NCI-H1417 (cell line): Measurements from ENCODE around the gene TNRC6C.
"Not testable (repeated sequence)": the region's sequence is repeated elsewhere in the genome, so short reads cannot be mapped to it uniquely, and the experiment has no call there.

Source experiments
- DNase-seq, 3 experiments: peaks; one replicate each; lab custom pipeline; 2025; lab: John Stamatoyannopoulos, UW

Gene TNRC6C

DNA sequence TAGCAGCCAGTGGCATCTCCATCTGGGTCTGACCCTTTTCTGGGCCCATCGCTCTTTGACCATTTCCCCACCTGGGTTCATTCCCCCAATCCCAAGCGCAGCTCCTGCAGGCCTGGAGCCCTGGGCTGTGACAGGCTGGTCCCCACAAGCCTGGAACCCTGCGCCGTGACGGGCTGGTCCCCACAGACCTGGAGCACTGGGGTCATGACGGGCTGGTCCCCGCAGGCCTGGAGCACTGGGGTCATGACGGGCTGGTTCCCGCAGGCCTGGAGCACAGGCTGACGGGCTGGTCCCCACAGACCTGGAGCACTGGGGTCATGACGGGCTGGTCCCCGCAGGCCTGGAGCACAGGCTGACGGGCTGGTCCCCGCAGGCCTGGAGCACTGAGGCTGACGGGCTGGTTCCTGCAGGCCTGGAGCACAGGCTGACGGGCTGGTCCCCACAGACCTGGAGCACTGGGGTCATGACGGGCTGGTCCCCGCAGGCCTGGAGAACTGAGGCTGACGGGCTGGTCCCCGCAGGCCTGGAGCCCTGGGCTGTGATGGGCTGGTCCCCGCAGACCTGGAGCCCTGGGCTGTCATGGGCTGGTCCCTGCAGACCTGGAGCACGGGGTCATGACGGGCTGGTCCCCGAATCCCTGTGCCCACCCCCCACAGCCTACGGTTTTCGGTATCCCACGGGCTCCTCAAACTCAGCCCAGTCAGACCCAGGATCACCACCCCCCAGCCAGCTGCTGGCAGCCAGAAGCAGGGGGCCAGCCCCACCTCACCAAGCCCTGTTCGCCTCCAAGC, 153.4 kb downstream of the TNRC6C start:
- no peak for DNase-seq

DNA sequence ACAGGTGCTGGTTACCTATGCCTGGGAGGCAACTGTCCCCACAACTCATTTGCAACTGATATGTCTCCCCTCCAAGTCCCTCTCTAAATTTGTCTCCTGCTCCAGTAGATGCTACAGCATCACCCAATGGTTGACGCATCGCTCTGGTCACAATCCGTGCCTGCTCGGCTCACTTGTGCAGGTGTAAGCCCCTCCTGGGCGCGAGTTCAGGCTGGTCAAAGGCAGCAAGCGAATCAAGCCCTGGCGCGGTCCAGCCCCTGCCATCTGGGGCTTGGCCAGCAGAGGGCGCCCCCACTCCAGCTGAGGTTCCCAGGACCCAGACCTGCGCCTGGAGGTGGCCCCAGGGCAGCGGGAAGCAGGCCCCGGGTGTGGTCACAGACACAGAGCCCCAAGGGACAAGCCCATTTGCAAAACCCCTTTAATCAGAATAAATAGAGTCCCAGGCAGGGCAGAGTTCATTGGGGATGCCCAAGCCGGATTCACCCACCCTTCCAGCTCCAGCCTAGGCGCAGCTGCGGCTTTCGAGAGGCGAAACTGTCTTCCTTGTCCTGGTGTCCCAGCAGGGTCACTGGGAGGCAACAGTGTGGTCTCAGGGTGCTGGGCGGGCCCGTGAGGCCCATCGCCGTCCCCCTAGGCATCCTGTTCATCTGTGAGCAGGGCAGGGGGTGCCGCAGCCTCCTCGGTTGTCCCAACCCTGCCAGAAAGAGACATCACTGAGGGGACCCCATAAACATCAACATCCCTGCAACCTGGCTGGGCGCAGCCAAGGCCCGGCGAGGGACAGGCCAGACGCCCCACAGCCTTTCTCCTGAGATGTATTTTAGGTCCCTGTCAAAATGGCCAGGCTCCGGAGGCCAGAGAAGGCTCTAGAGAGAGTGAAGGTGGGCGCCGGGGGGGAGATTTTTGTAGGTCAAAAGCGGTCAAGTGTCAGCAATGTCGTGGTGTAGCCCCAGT, 154.3 kb downstream of the TNRC6C start:
- DNase-seq, result peak; percentile 42 to 66 (median 55)

DNA sequence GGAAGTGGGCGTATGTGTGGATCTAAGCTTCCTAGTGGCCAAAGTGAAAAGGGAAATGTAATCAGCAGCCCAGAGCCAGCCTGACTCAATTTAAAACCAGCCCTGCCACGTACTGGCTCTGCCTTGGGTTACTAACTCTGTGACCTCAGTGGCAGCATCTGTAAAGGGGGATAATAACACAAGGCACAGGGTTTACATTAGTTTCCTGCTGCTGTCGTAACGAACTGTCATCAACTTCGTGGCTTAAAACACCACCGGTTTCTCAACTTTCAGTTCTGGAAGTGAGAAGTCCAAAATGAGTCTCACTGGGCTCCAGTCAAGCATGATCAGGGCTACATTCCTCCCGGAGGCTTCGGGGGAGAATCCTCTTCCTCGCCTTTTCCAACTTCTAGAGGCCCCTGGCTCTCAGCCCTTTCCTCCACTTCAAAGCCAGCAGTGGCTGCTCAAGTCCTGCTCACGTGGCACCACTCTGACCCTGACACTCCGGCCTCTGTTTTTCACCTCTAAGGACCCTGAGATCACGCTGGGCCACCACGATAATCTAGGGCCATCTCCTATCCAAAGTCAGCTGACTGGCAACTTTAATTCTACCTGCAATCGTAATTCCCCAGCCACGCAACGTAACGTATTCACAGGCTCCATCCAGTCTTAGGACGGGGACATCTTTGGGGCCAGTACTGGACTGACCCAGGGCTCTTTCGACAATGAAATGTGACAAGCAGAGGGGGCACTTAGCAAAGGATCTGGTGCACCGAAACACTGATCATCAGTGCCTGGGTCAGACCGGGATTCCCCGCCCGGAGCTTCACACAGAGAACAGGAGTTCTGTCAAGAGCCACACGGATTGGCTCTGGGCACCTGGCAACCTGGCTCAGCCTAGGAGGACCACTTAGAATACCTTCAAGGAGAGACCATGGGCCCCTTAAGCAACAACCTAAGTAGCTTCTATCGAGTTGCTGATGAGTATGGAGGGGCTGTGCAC, 155.6 kb downstream of the TNRC6C start:
- DNase-seq, result no peak

DNA sequence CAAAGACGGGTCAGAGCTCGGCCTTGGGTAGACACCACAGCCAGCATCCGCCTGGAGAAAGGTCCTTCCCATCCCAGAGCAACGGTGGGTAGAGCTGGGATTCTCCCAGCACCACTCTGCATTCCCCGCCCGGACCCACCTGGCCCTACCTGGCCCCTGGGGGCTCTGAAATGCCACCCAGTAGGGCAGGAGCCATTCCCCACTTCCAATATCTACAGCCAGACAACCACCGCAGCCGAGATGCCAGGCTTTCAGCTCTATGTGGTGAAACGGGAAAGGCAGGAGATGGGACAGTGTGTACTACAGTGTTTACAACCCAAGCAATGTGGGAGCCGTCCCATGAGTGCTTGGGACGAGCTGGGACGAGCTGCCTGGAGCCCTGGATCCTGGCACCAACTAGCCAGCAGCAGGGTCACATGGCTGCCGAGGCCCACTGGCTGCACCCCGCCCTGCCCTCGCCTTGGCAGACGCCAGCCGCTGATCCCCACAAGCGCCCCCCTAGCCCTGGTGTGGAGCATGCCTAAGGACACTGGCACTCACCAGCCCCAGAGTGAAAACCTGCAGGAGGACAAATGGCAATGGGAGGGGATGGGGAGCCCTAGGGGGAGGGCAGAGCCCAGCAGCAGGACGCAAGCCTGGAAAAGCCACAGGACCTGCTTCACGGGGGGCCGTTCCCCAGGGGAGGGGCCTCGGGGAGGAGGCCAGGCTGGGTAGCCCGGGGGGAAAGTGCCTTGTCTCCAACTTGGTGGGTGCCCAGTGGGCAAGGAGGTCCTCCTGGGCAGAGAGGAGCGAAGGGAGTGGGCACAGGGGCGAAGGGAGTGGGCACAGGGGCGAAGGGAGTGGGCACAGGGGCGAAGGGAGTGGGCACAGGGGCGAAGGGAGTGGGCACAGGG, 156.6 kb downstream of the TNRC6C start:
- DNase-seq, result no peak

DNA sequence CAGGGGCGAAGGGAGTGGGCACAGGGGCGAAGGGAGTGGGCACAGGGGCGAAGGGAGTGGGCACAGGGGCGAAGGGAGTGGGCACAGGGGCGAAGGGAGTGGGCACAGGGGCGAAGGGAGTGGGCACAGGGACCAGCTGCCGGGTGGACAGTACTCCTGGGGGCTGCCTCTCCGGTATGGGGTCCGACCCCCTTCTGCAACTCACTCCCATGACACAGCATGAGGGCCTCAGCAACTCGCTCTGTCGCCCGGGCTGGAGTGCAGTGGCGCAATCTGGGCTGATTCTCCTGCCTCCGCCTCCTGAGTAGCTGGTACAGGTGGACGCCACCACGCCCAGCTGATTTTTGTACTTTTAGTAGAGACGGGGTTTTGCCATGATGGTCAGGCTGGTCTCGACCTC, 157.3 kb downstream of the TNRC6C start:
- not testable (repeated sequence) for DNase-seq

DNA sequence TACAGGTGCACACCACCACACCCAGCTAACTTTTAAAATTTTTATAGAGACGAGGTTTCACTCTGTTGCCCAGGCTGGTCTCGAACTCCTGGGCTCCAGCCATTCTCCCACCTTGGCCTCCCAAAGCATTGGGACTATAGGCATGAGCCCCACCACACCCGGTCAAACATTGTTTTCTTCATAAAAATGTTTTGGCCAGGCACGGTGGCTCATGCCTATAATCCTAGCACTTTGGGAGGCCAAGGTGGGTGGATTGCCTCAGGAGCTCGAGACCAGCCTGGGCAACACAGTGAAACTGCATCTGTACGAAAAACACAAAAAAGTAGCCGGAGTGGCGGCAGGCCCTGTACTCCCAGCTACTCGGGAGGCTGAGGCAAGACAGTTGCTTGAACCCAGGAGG, 157.9 kb downstream of the TNRC6C start:
- no peak for DNase-seq

DNA sequence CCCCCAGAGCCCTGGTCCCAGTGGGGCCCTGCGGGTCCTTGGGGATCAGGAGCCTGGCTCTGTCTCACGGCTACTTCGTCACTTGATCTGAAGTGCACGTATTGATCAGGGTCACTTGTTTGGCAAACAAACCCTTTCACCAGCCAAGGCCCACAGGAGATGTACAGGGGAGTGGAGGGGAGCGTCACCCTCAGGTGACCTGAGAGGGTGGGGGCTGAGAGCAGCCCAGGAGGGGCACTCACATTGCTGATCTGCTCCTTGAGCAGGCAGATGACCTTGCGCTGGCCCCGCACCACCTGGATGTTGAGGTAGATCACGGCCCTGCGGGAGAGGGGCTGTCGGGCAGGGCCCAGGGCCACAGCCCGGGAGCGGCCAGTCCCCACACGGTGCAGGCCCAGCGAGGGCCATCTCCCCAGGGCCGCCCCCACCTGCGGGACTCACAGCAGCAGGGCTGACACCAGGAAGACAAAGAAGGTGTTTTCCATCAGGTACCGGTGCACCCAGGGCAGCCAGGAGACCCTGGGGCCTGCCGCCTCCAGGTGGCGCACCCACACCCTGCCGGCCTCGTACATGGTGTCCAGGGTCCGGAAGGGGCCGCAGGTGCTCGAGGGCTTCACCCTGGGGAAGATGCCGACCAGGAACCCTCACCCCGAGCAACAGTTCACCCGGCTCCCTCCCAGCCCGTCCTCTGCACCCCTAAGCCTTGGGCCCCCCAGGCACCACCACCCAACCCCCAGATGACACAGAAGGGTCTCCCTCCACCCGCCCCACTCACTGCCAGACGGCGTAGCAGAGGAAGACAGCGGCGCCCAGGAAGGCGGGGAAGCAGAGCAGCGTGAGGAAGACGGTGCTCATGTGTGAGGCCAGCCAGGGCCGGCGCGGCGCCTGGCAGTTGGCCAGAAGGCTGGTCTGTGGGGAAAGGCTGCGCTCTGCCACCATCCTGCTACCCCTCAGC, 158.8 kb downstream of the TNRC6C start:
- DNase-seq, result peak; percentile 16 to 80 (median 72)

DNA sequence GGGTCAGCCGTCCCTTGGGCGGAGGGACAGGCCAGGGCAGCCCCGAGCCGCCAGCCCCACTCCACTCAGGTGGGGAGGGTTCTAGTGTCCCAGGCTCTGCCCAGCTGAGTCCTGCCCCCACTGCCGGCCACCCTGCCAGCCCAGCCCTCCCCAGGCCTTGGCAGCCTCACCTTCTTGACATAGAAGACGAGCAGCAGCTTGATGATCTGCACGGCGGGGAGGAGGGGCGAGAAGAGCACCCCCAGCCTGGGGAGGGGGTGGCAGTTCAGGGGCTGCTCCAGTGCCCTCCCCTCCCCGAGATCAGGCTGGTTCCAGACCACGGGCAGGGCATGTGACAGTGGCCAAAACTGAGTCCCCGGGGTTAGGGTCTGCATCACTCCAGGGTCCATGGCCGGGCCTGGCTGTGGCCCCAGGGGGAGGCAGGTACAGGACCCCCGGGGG, 160.3 kb downstream of the TNRC6C start:
- no peak for DNase-seq

DNA sequence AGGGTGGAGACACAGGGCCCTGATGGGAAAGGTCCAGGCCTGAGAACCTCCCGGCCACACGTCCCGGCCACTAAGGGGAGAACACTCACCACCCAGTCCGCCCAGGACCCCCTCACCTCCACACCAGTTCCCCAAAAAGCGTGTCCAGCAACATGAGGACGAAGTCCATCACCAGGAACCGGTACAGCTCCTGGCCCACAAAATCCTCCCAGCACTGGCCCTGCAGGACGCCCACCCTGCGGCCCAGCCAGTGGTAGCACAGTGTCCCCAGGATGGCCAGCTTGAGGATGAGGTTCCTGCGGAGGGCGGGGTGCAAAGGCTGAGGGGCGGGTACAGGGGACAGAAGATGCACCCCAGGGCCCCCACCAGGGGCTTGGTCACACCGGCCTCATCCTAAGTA, 162.0 kb downstream of the TNRC6C start:
- DNase-seq, result no peak

DNA sequence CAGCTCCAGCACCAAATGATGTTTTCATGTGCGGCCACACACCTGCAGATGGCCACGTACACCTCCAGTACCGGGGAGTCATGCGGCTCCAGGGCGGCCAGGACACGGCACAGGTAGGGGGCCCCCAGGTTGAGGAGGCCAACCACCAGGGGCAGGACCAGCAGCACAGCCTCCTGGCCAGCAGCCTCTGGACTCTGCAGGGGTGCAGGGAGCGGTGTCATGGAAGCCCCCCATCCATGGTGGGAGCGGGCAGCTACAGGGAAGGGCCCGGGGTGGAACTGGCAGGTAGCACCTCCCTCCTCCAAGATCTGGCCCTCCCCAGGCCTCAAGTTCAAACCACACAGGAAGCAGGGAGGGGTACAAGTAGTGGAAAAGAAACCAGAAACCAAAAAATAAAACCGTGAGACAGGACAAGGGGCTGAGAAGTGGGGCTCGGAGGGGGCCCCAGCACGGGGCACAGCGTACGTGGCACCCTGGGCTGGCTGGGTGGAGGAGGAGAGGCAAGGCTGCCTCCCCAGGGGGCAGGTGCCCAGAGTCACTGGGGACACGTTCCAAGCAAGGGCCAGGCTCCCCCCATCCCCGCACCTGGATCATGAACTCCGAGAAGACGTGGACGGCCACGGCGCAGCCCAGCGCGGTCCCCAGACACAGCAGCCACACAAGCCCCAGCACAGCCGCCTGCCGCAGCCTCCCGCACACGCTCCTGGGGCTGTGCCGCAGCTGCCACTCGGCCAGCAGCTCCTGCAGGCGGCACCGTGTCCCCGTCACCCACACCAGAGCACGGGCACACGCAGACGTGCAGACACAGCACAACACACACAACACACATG, 162.7 kb downstream of the TNRC6C start:
- no peak for DNase-seq

DNA sequence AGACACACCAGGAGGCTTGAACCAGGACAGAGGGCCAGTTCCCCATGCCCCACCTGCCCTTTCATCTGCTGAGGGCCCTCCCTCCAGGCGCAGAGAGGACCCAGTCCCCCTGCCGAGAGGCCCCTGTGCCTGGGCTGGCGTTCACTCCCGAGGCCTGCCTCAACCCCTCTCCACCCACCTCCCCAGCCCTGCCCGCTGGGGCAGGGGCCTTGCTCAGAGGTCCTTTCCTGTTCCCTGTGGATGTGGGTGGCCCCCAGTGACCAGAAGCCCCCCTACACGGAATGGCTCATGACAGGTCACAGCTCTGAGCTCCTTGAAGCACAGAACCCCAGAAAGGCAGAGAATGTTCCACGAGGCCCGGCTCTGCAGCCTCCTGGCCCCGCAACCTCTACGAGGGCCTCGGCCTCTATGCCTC, 163.3 kb downstream of the TNRC6C start:
- DNase-seq, result no peak

DNA sequence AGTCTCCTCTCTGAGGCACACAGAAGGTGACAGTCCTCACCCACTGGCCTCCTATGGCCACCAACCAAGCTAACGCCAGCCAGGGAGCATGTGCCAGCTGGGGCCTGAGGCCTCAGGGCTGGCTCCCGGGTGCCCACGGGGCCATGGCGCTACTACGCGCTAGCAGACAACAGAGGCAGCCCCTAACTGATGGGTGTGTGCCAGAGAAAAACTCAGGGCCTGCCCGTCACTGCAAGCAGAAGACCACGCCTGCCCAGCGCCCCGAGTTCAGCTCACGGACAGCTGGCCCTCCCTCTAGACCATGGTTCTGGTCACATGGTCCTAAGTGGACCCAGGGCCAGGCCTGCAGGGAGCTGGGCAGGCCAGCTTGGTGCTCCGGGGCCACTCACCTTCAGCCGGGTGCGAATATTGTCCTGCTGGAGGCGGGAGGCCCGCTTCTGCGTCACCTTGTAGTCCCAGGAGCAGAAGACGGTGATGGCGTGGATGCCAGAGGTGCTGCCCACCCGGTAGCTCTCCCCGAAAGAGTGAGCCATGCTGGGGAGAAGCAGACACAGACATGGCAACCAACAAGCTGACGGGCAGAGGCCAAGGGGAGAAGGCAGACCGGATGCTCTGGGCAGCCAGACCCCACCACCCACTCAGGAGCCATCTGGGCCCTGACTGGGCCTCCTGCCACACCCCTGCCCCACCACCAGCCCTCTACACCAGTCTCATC, 163.9 kb downstream of the TNRC6C start:
- no peak for DNase-seq

DNA sequence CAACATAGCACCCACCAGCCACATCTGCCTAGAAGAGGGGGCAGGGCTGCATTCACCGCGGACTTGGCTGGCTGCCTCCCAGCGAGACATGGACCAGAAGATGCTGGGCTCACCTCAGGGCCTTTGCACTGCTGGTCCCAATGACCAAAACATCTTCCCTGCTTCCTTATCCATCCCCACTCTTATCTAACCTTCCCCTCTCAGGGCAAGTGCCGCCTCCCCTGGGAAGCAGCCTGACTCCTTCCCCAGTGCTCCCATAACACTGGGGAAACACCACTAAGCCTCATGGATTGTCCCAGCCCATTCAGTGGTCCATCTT, 164.4 kb downstream of the TNRC6C start:
- no peak for DNase-seq

DNA sequence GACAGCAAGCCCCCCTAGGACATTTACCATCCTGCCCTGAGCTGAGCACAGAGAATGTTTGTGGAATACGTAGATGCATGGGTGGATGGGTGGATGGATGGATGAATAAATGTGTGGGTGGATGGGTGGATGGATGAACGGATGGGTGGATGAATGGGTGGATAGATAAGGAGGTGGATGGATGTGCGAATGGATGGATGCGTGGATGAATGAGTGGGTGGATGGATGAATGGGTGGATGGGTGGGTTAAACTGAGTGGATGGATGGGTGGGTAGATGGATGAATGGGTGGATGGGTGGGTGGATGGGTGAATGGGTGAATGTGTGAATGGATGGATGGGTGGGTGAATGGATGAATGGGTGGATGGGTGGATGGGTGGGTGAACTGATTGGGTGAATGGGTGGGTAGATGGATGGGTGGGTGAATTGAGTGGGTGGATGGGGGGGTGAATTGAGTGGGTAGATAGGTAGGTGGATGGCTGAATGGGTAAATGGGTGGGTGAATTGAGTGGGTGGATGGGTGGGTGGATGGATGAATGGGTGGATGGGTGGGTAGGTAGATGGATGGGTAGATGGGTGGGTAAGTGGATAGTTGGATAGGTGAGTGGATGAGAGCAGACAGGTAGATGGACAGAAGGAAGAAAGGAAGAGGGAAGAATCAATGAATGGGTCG, 164.9 kb downstream of the TNRC6C start:
- no peak for DNase-seq

DNA sequence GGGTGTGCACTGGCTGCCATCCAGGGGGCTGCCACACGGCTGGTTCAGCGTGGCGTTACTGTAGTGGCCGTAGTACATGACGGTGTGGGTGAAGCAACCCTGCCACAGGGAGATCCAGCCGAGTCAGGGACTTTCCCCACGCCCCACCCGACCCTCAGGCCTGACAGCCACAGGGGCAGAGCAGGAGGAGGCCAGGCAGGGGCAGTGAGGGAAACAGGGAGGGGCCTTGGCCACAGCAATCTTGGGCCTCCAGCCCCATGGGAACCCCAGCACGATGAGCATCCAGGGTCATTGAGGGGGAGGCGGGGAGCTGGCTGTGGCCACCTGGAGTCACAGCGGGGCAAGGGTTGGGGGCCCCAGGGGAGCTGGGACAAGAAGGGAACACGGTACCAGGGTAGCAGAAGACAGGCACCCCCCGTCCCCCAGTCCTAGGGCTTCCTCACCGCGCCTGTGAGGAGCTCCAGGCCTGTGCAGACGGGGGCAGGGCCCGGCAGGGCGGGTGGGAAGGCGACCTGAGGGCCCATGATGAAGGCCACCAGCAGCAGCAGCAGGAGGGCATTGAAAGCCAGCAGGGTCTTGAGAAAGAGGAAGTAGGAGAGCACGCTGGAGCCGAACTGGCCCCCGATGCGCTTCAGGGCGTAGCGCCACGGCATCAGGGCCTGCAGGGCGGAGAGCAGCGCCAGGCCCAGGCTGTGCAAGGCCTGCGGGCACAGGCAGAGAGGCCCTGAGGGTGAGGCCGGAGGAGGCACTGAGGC, 165.8 kb downstream of the TNRC6C start:
- no peak for DNase-seq

DNA sequence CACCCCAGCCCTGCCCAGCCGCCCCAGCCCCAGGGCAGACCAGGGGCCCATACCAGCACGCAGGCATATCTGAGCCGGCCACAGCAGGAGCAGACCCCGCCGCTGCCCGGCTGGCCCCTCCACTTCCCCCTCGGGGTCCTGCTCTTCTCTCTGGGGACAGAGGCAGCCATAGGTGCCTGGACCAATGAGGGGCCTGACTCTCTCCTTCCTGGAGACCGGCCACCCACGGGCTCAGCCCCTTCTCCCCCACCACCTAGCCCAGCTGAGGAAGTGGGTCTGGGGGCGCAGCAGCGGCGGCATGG, 166.3 kb downstream of the TNRC6C start:
- DNase-seq, result no peak
